Measurements from ENCODE around the gene IGSF21. TPM values are rescaled to one million over a fixed set of nuclear protein-coding genes. Genes with fewer than 3 reads are reported as not detected.

The IGSF21 gene
- polyA plus RNA-seq, 1 of the 3 experiments (the other 2 are of a cell fraction), result not detected

GRCh38 chr1:18340787-18341186, 233.2 kb downstream of the IGSF21 start (continued):
- TF ChIP-seq, protein P1, sequence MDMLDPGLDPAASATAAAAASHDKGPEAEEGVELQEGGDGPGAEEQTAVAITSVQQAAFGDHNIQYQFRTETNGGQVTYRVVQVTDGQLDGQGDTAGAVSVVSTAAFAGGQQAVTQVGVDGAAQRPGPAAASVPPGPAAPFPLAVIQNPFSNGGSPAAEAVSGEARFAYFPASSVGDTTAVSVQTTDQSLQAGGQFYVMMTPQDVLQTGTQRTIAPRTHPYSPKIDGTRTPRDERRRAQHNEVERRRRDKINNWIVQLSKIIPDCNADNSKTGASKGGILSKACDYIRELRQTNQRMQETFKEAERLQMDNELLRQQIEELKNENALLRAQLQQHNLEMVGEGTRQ (IDR thresholded peaks at IDR 0.05; ENCODE audit: borderline replicate concordance, low read depth, low read length), result no peak
- TF ChIP-seq NRF1 (IDR thresholded peaks at IDR 0.05; ENCODE audit: low read depth, low read length), result no peak
- TF ChIP-seq TCF12 (IDR thresholded peaks at IDR 0.05), result no peak

DNA sequence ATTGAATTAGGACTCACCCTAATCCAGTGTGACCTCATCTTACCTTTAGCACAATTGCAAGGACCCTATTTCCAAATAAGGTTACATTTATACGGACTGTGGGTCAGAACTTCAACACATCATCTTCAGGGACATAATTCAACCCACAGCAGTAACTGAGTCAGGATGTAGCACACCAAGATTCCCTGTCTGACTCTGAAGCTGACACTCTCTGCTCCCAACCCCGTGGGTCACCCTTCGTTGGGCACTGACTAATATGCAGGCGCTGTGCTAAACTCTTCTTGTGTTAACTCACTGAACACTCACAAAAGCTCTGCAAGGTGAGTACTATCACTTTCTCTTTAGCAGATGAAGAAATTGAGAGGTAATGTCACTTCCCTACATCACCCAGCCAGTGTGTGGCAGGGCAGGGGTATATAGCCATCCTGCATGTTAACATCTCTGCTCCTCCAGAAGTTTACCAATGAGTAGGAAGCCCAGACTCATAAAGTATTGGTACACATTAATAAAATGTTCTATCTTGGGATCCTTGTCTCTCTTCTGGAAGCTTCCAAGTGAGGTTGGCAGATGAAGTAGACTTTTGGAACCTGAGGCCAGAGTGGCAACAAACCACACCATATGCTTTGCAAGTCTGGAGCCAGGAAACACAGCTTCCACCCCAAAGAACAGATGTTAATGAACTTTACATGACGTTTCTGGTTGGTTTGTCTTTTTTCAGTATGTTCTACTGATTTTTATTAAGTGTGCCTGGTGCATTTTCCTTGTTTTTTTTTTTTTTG, 233.9 kb downstream of the IGSF21 start:
- WGBS (ENCODE audit: low lambda C conversion rate), result 23% methylated on average over 5 of the region's 5 CpGs
- TF ChIP-seq USF1 (IDR thresholded peaks at IDR 0.05; ENCODE audit: borderline replicate concordance, low read depth), result no peak
- TF ChIP-seq, protein P2, sequence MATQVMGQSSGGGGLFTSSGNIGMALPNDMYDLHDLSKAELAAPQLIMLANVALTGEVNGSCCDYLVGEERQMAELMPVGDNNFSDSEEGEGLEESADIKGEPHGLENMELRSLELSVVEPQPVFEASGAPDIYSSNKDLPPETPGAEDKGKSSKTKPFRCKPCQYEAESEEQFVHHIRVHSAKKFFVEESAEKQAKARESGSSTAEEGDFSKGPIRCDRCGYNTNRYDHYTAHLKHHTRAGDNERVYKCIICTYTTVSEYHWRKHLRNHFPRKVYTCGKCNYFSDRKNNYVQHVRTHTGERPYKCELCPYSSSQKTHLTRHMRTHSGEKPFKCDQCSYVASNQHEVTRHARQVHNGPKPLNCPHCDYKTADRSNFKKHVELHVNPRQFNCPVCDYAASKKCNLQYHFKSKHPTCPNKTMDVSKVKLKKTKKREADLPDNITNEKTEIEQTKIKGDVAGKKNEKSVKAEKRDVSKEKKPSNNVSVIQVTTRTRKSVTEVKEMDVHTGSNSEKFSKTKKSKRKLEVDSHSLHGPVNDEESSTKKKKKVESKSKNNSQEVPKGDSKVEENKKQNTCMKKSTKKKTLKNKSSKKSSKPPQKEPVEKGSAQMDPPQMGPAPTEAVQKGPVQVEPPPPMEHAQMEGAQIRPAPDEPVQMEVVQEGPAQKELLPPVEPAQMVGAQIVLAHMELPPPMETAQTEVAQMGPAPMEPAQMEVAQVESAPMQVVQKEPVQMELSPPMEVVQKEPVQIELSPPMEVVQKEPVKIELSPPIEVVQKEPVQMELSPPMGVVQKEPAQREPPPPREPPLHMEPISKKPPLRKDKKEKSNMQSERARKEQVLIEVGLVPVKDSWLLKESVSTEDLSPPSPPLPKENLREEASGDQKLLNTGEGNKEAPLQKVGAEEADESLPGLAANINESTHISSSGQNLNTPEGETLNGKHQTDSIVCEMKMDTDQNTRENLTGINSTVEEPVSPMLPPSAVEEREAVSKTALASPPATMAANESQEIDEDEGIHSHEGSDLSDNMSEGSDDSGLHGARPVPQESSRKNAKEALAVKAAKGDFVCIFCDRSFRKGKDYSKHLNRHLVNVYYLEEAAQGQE (IDR thresholded peaks at IDR 0.05; ENCODE audit: low read depth, low read length), result no peak
- Histone ChIP-seq H3K4me1 (ENCODE audit: control insufficient read depth in 1 of 2, insufficient read depth in 2 of 2, low read depth in 1 of 2, low read length in 1 of 2) (peaks cover 0 to 10% of the 10 kb centered on the region in 2 experiments; a peak in 1 of 4 replicates), H3K27ac (ENCODE audit: low read depth in 2 of 2, low read length in 1 of 2) (no peak overlapping the region), H3K27me3 (ENCODE audit: insufficient read depth) (no peaks in the 10 kb centered on the region), H3K9ac (no peak overlapping the region), H3K36me3 (replicated peaks in 1 of 2; ENCODE audit: control insufficient read depth in 1 of 2, insufficient read depth in 2 of 2, low read length in 1 of 2) (no peaks in the 10 kb centered on the region), H3K79me2 (ENCODE audit: insufficient read depth) (no peaks in the 10 kb centered on the region), H2AFZ (ENCODE audit: low read depth) (no peak overlapping the region), H3F3A (replicated peaks; ENCODE audit: insufficient read depth) (no peaks in the 10 kb centered on the region), H3K9me3 (no peaks in the 10 kb centered on the region), H4K20me1 (ENCODE audit: insufficient read depth) (no peaks in the 10 kb centered on the region), H3K4me2 (no peak overlapping the region), H3K9me2 (no peaks in the 10 kb centered on the region), H3K4me3 (ENCODE audit: low read depth in 2 of 2, low read length in 1 of 2) (no peak overlapping the region)
- ChIA-PET POLR2A (no interaction called here), CTCF (no interaction called here)
- no peak for DNase-seq

DNA sequence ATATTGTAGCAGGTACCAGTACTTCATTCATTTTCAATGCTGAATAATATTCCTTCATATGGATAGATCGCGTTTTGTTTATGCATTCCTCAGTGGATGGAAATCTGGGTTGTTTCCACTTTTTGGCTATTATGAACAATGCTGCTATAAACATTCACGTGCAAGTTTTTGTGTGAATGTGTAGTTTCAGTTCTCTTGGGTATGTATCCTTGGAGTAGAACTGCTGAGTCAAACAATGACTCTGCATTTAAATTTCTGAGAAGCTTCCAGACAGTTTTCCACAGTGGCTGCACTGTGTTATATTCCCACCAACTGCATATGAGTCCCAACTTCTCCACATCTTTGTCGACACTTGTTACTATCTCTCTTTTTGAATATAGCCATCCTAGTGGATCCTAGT, 235.1 kb downstream of the IGSF21 start:
- CTCF ChIA-PET, result no interaction called here
- Histone ChIP-seq H3K9me3 (no peaks in the 10 kb centered on the region), H2AFZ (ENCODE audit: low read depth) (no peak overlapping the region), H3K4me3 (ENCODE audit: low read depth in 2 of 2, low read length in 1 of 2) (no peak overlapping the region), H4K20me1 (ENCODE audit: insufficient read depth) (no peaks in the 10 kb centered on the region), H3F3A (replicated peaks; ENCODE audit: insufficient read depth) (no peaks in the 10 kb centered on the region), H3K27ac (ENCODE audit: low read depth in 2 of 2, low read length in 1 of 2) (no peak overlapping the region), H3K79me2 (ENCODE audit: insufficient read depth) (no peaks in the 10 kb centered on the region), H3K4me1 (ENCODE audit: control insufficient read depth in 1 of 2, insufficient read depth in 2 of 2, low read depth in 1 of 2, low read length in 1 of 2) (peaks cover 0 to 10% of the 10 kb centered on the region in 2 experiments; a peak in 1 of 4 replicates), H3K9me2 (no peaks in the 10 kb centered on the region), H3K27me3 (ENCODE audit: insufficient read depth) (no peaks in the 10 kb centered on the region), H3K9ac (no peak overlapping the region), H3K4me2 (no peak overlapping the region), H3K36me3 (replicated peaks in 1 of 2; ENCODE audit: control insufficient read depth in 1 of 2, insufficient read depth in 2 of 2, low read length in 1 of 2) (no peaks in the 10 kb centered on the region)
- POLR2A ChIA-PET, result no interaction called here
- TF ChIP-seq JUND (IDR thresholded peaks at IDR 0.05) (no peak), MXI1 (IDR thresholded peaks at IDR 0.05; ENCODE audit: low read depth, low read length) (no peak), NFIC (IDR thresholded peaks at IDR 0.05; ENCODE audit: borderline replicate concordance) (no peak), ELF1 (IDR thresholded peaks at IDR 0.05) (no peak), PBX3 (IDR thresholded peaks at IDR 0.05) (no peak), USF1 (IDR thresholded peaks at IDR 0.05; ENCODE audit: borderline replicate concordance, low read depth) (no peak), FOSL2 (IDR thresholded peaks at IDR 0.05; ENCODE audit: borderline replicate concordance, low read depth) (no peak), IRF3 (IDR thresholded peaks at IDR 0.05; ENCODE audit: low read depth, low read length) (no peak), RAD21 (IDR thresholded peaks at IDR 0.05; ENCODE audit: low read length) (no peak)
- TF ChIP-seq, protein P3, sequence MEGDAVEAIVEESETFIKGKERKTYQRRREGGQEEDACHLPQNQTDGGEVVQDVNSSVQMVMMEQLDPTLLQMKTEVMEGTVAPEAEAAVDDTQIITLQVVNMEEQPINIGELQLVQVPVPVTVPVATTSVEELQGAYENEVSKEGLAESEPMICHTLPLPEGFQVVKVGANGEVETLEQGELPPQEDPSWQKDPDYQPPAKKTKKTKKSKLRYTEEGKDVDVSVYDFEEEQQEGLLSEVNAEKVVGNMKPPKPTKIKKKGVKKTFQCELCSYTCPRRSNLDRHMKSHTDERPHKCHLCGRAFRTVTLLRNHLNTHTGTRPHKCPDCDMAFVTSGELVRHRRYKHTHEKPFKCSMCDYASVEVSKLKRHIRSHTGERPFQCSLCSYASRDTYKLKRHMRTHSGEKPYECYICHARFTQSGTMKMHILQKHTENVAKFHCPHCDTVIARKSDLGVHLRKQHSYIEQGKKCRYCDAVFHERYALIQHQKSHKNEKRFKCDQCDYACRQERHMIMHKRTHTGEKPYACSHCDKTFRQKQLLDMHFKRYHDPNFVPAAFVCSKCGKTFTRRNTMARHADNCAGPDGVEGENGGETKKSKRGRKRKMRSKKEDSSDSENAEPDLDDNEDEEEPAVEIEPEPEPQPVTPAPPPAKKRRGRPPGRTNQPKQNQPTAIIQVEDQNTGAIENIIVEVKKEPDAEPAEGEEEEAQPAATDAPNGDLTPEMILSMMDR (IDR thresholded peaks at IDR 0.05), result no peak
- no peak for DNase-seq
- WGBS (ENCODE audit: low lambda C conversion rate), result 45% methylated on average over 4 of the region's 4 CpGs
